HG02981 (cell line): ENCODE measurements around the gene VTI1A.
"Not testable (repeated sequence)": the region's sequence is repeated elsewhere in the genome, so short reads cannot be mapped to it uniquely, and the experiment has no call there.

Experiments
- ATAC-seq: cut with Tn5 transposase; IDR thresholded peaks from one replicate; pipeline ENCODE4 v1.9.1; 2021; ENCODE audit warnings: mild to moderate bottlenecking, moderate library complexity; ENCODE audit not compliant: unreplicated experiment

The VTI1A gene

DNA sequence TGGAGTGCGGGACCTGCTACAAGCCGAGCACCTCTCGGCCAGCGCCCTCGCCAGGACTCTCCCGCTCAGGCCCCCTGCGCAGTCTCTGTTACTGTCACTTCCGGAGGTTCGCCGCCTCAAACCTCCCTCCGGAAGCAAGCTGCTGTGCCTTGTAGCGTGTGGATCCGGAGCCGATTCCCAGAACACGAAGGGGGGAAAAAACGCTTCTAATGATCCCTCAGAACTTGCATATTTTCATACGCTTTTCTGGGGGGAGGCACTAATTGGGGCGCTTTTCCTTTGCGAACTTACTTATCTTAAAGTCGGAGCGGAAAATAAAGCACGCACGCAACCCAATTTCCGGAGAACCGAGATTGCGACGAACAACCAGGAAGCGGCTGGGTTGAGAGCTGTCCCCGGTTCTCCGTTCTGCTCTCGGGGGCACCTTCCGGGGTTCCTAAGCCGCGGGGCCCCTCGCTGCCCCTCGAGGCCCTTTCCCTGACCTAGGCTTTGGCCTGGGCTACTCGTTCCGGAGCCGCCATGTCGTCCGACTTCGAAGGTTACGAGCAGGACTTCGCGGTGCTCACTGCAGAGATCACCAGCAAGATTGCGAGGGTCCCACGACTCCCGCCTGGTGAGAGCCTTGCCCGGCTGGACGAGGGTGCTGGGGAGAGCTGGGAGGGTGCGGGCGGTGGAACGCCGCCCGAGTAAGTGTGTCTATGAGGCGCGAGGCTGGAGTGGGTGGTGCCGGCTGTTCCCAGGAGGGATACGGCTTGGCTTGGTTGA, at the start of gene VTI1A, which contains the start of gene ZDHHC6:
Gene VTI1A (plus strand): TSS at position 361 of the 765 bp plus-strand sequence. CDS start 159 bp downstream, at position 520.
Gene ZDHHC6 (minus strand): TSS at position 60 of the 765 bp plus-strand sequence. CDS start 1,478 bp downstream, outside the sequence.
- ATAC-seq, result peak; percentile 90

DNA sequence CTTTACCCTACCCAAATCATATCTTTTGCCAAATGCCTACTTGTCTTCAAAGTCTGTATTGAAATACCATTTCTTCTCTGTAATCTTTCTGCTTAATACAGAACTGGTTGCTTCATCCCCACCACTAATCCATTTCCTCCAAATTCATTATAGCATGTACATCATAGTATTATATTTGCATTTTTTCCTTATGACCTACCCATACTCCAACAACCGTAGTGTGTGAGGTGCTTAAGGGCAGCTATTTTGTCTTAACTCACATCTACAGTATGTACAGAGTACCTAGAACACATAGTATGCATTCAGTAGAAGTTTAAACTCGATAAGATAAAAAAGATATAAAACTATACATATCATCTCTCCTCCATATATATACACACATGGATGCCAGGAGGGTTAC, 49.4 kb upstream of the VTI1A start:
- no peak for ATAC-seq

DNA sequence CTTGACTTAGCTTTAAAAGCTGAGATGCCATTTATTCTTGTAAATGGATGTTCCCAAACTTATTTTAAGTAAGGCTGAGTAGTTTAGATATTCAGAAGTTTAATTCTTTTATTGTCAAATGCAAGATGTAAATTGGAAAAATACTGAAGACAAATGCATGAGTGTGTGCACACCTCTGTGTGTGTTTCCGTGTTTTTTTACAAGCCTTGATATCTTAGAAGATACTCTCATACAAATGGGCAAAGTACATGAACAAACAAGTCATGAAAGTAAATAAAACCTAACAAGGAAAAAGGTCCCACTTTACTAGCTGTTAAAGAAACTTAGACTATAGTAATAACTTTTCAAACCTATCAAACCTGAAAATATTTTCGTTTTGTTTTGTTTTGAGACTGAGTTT, 44.1 kb upstream of the VTI1A start:
- no peak for ATAC-seq

DNA sequence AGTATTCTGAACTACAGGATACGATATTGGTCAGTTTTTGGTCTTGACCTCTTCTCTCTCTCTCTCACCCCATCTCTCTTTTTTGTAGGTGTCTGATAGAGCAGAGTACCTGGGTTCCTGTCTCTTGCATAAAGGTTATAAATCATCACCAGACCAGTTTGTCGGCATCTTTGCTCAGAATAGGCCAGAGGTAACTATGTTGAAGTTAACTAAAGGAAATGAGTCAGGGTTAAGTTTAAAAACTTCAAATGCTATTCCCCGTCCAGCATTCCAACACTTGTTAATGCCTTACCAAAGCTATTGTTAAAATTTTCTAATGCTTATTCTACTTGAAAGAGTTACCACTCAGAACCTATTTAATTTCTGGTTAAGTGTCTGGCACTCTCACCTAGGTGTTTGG, 42.4 kb upstream of the VTI1A start:
- ATAC-seq, result no peak

DNA sequence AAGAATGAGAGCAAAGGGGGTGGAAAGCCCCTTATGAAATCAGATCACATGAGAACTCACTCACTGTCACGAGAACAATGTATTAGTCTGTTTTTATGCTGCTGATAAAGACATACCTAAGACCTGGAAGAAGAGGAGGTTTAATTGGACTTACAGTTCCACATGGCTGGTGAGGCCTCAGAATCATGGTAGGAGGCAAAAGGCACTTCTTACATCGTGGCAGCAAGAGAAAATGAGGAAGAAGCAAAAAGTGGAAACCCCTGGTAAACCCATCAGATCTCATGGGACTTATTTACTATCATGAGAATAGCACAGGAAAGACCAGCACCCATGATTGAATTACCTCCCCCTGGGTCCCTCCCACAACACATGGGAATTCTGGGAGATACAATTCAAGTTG, 40.2 kb upstream of the VTI1A start:
- ATAC-seq, result not testable (repeated sequence)

DNA sequence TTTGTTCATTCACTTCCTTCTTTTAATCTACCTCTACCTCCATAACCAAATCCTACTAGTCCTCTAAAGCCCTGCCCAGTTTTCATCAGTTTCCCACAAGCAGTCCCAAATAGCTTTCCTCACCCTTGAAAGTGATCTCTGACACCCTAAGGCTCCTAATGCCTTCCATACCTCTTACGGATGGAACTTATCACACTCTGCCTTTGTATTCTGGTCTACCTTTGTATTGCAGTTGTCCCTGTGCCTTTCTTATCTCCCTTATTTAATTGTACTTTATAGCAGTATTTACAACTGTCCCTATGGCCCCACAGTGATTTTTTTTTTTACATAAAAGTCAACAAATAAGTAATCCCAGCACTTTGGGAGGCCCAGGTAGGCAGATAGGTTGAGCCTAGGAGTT, 39.3 kb upstream of the VTI1A start:
- ATAC-seq, result no peak

DNA sequence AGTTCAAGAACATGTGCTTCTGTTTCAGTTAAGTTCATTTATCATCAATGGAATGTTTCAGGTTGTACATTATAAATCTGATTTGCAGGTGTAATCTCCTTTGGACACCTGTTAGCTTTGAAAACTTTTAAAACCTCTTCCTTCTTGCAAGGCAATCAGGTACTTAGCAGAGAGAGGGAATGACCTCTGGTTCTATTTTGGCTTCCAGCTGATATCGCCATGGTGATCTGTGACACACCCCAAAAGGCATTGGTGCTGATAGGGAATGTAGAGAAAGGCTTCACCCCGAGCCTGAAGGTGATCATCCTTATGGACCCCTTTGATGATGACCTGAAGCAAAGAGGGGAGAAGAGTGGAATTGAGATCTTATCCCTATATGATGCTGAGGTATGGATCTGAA, 37.7 kb upstream of the VTI1A start:
- ATAC-seq, result no peak

DNA sequence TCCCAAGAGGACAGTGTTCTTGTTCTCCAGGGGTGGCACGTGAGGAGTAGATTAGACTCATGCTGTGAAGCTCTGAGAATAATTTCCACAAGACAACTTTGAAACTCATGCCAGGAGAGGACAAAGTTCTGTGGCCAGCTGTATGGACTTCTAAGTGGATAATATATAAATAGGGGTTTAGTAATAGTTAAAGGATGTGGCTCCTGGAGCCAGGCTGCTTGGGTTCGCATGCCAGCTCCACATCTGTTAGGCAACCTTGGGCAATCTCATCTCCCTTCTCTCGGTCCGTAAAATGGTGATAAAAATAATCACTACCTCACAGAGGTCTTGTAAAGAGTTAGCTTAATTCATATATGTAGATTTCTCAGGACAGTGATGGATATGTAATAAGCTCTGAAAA, 37.3 kb upstream of the VTI1A start:
- no peak for ATAC-seq

DNA sequence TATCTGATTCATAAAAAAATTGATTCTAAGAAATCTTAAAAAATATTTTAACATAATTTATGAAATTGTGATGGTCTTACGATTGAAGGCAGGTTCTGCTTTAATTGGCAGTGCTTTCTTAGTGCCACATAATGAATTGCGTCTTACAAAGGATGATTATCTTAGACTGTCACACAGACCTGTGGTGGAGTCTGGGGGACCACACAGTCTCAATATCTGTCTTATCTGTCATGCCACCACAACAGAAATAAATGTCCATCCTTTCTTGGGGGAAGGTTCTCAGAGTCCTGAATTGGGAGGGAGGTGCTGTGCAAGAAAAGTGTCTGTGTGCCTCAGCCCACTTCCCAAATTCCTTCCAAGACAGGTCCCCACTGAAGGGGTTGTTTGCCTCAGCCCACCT, 34.3 kb upstream of the VTI1A start:
- ATAC-seq, result no peak

DNA sequence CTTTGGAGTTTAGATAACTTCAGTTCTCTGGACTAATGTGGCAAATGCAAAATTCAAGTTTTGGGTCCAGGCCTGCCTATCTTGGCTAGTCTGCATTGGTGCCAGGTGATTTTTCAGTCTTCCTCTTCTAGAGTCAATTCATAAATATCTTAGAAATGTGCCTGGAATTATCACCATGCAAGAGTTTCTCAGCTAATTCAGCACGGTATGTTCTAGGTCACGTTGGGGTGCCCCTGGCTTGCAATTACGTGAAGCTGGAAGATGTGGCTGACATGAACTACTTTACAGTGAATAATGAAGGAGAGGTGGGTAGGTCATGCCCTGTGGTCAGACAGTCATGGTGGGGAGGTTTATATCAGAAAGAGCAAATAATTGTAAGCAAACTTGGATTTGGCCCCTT, 25.3 kb upstream of the VTI1A start:
- ATAC-seq, result no peak

DNA sequence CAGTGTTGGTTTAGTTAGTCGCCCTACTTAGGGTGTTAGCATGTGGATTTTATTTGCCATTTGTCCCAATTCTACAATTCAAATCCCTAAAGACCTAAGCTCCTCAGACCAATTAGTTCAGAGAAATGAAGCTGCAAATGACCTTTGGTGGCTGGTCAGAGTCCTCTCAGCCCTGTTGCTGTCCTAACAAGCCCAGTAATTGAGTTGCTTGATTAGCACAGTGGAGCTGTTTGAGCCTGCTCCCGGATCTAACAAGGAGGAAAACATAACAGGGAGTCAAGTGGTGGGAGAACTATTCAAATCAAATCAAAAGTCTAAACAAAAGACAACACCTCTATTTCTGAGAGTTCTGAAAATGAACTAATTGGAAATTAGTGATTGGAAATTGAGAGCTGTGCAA, 22.4 kb upstream of the VTI1A start:
- no peak for ATAC-seq

DNA sequence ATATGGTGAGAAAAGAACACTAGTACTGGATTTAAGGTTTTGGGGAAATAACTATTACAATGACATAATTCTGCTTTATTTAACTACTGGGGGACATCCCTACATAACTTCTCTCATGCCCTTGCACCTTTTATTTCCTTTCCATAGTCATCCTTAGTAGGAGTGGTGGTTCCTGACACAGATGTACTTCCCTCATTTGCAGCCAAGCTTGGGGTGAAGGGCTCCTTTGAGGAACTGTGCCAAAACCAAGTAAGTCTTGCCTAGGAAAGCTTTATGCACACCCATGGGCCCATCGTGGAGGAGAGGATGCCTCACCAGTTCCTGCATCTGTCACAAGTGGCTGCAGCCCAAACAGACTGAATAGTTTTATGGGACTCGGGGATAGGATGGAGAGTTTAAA, 20.9 kb upstream of the VTI1A start:
- ATAC-seq, result no peak

DNA sequence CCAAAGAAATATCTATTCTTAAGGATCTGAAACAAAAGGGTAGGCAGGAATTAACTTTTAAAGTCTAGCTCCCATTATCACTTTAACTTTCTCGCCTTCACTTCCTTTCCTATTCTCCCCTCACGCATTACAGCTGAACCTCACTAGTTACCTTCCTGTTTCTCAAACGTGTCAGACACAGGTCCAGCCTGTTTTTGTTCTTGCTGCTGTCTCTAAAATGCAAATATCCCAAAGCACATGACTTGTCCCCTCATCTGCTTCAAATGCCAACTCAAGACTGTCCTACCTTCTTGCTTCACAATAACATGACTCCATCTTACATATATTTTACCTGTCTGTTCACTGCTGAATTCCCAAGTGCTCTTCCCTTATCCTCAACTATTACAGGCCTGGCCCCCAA, 17.9 kb upstream of the VTI1A start:
- ATAC-seq, result no peak

DNA sequence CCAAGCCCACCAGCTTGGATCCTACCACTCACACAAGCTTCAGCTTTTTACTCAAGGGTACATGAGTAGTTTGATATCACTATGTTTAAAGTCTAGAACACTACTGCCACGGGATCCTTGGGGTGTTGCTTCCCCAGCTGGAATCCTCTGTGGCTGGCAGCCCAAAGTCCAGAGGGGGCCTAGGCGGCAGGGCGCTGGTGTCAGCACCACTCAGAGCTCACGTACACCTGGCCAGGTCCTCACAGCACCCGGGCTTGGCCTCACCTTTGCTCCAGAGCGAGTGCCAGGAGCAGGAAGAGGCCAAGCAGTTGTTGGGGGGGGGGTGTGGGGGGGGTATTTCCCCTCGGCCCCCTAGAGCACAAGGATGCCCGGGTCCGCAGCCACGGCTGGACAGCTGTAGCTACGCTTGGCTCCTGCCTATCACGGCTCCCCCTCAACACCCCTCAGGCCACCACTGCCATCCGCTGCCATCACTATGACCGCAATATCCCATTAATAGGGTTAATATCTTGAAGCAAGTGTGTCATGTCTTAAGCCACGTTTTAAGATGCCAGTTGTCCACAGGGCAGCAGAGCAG, 17.3 kb upstream of the VTI1A start:
- no peak for ATAC-seq

DNA sequence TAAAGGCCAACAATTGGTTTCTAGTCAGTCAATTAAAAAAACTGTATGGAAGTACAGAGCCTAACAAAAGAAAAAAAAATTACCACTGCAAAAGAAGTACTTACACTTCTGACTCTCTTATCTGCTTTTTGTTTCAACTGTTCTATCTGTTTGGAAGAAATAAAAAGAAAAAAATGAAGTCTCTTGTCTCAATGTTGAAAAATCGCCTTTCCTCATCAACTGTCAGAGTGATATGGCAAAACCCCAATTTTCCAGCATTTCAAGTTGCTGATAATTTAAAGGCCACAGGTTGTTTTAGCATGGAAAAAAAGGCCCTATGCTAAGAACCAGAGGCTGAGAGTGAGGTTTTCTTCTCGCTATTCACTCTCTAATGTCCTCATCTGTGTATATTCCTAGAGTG, 13.9 kb upstream of the VTI1A start:
- no peak for ATAC-seq

DNA sequence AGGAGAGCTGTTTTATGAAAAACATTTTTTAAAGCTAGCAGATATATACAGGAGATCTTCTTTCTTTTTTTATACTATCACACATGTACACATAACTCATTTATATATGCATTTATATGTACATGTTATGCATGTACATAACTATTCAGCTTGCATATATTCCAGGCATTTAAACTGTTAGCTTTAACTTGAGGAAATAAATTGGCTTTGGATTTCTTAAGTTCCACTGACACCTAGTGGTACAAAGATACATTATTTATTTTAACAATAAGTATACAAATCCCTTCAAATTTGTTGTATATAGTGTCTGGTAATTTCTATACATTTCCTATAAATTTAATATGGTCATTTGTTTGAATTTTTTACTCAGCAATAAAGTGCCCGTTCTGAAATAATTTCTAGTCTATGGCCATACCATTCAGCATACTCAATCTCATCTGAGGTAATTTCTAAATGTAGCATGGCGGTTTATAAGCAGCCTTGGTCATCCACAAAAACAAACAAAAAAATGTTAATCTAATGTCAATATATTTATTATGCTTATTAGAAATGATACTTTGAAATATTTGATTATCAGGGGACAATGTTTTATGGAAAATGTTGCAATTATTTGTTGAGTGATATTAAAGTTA, 11.9 kb upstream of the VTI1A start:
- ATAC-seq, result no peak

DNA sequence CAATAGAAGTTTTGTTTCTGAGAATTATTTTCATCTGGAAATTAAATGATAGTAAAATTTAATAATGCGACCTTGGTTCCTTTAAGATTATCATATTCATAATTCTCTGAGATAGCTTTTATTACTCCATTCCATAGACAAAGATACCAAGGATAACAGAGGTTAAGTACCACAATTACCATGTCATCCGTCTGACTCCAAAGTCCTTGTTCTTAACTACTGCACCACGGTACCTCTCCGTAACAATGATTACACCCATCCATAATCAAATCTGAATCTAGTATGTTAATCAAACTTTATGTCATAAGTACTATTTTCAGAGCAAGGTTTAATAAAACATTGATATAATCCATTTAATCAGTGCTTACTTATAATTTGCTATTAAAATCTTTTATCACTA, 8.7 kb upstream of the VTI1A start:
- ATAC-seq, result no peak

DNA sequence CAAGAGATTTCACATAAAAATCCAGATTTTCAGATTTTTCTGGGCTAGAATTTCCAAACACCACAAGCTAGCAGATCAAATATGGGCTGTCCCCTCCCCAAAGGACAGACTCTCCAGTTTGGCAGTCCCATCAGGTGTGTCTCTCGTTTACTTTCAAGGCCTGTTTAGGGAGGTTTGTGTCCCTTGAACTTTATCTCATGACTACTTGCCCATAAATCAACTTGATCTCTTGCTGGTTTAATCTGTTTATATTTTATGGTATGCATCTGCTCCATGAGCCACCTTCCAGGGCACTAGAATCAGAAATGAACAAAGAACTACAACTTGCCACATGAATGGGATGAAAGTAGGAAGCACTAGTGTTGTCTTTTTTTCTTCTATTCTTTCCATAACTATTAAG, 5.5 kb upstream of the VTI1A start:
- no peak for ATAC-seq

DNA sequence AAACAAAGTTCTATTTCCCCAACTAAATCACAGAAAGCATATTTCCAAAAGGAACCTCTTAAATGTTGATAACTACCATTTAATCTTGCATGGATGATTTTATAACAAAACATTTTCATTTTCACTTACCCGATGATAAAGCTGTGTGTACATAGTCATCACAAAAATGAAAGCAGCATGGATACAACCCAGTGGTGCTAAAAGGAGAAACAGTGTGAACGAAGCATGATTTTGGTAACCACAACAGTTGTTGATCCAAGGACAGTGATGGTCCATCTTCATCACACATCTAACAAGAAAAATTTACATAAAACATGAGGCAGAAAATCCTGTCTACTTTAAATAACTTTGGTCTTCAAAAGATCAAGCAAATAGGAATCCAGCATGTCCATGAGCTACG, 5.0 kb upstream of the VTI1A start:
- peak; percentile 28 for ATAC-seq

DNA sequence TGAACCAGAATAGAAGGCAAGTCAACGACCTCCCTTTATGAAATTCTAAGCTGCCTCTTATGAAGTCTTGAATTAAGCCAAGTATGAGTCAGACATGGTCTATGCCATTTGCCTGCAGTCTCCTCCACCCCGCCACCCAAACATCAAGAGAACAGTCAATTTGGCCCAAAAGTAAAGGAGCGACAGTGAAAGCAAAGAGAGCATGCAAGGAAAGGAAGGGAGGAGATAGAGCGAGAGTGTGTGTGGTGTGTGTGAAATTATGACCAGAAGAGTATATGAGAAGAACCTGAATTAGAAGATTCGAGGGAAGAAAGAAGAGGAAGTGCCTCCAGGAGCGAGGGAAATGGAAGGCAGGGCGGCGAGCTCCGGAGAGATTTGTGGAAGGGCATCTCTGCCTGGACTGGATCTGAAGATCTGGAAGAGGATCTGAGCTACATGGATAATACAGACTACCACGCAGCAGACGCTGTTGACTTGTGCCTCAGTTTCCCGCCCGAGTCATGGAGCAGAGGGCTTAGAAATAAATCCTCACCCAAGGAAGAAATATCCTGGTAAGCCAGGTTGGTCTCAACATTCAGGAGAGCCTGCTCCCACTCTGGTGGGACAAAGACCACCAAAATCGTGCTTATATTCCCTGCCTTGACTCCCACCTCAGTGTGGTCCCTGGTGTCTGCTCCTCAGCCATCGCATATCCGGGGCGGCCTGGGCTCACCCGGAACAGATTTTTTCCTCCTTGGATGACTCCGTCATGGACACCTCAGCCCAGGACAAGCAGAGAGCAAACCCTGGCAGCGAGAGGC, 760 bp upstream of the VTI1A start:
- ATAC-seq, result no peak

DNA sequence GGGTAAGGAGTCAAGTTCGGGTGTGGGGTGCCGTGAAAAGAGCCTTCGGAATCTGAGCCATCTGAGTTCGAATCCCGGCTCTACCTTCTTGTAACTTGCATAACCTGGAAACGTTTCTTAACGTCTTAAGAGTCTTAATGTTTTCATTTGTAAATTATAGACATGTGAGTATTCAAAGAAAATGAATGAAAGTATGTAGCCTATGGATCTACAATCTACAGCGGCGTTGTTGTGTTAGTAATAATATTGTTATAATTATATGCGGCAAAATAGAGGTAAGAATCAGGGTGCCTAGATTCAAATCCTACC, 559 bp downstream of the VTI1A start:
- ATAC-seq, result no peak

DNA sequence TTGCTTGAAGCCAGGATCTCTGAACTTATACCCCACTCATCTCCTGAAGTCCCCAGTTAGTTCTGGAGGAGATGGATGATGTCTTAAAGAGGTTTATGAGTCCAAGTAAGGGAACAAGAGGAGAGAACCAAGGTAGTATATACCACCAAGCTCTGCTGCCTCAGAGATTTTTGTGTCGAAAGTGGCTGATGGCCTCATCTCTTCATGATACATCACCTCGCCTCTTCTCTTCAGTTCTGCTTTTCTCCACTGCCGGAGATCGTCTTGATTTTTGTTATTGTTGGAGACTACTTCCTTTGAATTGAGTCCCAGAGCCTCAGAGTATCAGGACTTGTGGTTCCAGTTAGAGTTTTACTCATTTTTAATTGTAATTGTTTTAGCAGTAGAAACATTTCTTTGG, 1.9 kb downstream of the VTI1A start:
- ATAC-seq, result no peak
